GM18858 (cell line): ENCODE results near the gene THRB.

ENCODE experiments used
- ATAC-seq: cut with Tn5 transposase; IDR thresholded peaks from one replicate; pipeline ENCODE4 v1.9.1; 2021; ENCODE audit not compliant: unreplicated experiment

THRB gene

DNA sequence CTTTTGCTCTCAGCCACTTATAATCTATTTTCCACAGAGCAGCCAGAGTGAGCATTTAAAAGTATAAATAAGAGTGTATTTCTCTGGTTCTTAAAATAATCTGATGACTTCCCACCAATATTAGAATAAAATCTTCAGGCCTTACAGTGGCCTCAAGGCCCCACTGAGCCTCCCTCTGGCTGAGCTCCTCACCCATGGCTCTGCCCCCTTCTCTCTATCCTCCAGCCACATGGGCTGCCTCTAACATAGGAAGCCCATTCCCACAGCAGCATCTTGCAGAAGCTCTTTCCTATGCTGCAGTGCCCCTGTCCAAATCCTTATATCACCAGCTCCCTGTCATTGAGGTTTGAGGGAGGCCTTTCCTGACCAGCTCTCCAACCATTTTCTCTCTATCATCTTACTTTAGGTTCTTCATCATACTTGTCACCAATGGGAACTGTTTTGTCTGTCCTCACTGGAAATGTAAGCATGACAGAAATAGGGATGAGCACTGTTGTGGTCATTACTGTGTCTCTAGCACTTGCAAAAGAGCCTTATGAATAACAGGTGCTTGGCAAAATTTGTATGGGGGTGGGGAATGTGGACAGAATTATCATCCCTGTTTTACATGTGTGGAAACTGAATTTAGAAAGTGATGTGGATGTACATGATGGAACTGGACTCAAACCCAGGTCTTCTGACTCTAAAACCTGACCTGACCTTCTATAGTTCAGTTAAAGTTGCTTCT, 299.0 kb downstream of the THRB start:
- no peak for ATAC-seq

DNA sequence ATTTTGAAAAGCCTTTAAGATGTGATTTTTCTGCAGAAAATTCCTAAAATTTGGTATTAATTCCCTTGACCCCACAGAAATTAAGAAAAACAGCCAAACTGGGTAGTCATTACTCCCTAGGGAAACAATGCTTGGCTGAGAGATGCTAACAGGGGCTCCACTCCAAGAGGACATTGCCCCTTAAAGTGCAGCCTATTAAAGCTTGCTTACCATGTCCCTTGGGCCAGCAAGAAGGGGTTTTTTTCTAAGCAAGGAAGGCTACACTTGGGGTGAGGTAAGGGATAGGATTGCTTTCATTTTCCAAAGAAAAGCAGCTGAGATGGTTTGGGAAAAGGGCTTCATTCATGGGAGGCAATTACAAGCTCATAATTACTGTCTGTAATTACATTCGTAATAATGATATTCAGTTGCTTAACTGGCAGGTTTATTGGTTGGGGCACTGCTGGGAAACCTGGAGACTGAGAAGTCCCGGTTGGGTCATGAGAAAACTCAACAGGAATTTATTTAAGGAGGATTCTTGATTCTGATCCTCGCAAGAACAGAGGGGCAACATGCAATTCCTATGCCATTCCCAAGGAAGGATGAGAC, 302.1 kb downstream of the THRB start:
- ATAC-seq = no peak

DNA sequence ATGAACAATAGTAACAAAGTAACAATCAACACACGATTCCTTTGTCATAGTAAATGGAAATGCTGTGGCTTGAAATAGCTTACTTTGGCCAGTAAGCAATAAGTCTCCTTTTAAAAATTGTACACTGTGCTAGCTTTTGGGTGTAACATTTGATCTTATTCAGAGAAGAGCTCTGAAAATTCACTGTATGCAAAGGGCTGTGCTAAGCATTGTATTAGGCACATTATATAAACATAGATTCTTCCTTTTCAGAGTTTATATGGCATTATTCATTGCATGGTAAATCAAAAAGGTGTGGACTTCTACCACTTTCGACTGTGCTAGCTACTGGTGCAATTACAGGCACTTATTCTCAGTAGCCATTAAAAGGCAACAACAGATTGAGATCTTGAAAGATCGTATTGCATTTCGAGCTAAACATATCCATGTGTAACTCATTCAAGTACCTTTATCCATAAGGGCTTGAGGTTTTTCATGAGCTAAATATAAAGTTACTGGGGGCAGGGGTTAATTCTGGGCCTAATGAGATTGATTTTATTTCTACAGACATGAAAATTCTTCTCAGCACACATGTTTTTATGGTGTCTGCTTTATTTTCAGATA, 302.7 kb downstream of the THRB start:
- no peak for ATAC-seq

DNA sequence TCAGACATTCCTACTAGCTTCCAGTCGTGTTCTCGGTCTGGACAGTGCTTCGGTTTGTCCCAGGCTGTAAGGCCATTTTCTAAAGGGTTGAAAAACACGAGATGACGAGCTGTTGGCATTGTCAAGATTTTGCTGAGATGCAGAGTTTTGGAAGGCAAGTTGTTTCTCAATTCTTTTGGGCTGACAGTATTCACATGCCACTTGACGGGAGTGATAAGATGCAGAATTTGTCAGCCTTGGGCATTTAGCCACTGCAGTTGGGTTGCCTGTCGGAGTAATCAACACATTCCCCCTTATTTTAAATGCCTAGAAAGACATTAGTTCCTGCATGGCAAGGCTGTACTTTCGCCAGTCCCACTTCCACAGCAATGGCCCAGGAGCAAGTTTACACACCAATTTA, 304.4 kb downstream of the THRB start:
- no peak for ATAC-seq

DNA sequence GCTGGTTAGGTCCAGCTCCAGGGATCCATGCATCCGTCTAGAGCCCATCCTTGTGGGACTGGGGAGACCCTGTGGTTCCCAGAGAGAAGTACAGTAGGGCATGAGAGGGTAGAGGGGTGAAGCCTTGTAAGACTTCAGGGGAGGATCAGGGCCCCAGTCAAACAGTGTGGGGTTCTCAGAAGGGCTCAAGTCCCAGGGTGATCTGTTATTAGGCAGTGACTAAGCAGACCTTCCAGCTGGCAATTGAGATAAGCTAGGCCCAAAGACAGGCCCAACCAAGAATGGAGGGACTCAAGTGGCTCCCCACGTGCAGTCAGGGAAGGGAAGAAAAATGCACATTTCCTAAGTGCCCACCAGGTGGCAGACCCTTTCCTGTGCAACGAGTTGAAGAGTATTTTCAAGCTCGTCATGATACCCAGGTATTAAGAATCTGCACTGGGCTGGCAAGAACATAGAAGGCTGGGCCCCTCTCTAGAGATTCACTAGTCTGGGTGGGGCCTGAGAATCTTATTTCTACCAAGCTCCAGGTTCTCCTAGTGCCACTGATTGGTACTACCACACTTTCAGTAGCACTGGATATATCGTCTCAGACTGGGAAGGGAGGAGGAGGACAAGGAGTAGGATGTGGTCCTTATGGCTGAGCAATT, 308.8 kb downstream of the THRB start:
- ATAC-seq = peak; percentile 92

DNA sequence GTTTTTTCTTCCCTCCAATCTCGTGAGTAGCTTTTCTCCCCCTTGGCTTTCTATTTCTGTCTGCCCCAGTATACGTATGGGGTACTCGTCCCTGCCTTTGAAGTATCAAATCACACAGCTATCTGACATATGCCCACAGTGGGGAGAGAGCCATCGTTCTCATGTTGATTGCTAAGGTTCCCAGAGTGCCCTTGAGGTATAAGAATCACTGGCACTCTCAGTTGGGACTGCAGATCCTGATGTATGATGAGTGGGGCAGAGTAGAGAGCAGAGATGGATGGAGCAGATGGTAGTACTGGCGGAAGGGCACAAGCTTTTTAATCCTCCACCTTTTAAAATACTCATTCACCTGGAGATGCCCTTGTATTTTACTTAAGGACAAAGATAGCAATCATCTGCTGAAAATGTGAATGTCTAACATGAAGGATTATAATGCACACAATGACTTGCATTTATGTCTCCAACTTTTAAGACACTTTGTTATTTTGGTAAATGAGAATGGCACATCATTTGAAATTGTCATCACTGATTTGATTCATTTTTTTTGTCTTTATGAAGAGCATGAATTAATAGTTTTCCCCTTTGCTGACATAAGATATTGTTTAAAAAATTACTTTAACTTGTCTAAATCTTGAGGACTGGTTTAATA, 310.0 kb downstream of the THRB start:
- ATAC-seq = no peak

DNA sequence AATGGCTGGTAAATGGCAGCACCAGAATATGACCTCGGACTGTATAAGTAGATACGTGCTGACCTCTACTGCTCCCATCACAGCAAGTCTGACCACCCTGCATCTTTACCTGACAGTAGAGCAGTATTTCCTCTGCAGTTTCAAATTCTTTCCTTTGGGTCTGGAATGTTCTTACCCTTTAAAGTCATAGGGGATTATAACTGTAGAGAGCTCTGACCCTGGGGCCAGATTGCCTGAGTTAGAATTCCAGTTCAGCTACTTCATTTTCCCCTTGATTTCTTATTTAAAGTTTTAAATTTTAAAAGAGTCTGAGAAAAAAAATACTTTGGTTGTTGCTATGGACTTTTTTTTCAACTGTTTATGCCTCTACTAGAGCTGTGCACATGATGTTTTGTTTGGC, 311.9 kb downstream of the THRB start:
- ATAC-seq = no peak

DNA sequence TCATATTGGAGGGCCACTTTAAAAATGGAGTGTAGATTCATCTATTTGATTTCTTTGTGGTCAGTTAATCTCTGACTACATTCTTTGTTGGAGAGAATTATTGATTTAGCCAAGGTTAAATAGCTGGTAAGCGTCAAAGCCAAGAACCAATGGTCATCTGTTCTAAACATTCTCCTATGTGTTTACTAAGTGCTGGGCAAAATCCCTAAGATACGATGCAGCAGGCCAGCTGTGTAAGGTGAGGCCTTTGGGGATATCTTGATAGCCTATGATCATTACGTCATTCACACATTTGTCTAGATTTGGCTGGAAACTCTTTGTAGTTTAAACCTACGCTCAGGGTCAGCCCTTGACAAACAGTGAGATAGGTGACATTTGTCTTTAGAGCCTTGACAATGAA, 313.4 kb downstream of the THRB start:
- no peak for ATAC-seq

DNA sequence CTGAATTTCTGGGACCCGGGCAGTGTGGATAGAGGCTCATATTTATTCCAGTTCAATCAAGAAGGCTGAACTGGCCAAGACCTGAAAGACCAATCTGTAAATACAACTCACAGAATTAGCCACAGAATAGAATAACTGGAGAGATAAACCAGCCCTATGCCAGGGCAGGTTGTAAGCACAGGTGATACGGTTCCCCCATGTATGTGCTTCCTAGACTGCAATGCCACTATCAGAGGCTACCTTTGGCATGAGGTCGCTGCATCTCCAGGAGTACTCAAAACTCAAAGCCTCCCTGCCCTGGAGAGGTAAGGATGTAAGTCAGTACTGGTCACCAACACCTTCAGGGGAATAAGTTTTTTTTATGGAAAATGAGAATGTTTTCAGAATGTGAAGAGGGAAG, 314.0 kb downstream of the THRB start:
- ATAC-seq = no peak

DNA sequence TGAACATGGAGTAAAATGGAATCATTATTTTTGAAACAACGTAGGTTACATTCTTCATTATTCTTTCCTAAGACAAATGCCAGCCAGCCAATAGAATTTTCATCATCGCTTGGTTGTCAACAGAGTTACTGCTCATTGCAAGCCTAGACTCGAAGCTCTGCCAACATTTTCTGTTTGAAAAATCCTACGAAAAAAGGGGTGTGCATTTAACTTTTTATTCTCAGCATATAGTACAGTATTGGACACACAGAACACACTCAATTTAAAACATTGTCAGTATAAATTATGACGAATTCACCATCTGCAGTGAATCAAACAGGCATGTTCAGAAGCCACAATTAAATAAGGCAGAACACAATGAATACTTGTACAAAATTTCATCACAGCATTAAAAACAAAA, 317.4 kb downstream of the THRB start:
- no peak for ATAC-seq

DNA sequence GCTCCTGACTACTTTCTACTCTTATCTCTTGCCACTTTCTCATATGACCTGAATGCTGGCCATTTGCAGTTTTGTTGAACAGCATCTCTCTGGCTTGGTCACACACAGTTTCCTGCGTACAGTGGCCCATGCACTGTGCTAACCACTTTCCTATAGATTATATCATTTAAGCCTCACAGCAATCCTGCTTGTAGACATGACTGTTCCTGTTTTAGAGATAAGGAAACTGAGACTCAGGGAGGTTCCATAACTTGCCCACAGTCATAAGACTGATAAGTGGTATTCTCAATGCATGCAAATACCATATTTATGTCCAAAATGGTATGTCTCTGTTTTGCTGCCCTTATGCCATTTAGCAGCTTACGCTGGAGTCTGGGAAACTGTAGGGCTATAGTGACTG, 320.0 kb downstream of the THRB start:
- no peak for ATAC-seq

DNA sequence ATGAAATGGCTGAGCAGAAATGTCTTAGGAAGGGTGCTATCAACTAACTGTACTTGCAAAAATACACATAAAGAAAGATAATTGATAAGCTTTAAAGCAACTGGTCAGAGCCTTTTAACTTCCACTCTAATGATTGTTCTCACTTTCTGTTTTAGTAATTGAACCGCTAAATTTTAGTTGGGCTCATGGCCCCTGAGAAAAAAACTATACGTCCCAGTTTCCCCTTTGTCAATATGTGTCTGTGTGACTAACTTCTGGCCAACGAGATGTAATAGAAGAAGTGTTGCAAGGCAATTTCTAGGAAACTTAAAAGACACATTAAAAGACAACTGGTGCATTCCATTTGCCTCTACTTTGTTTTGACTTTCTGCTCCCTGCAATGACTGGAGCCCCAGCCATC, 325.7 kb downstream of the THRB start:
- peak; percentile 43 for ATAC-seq

DNA sequence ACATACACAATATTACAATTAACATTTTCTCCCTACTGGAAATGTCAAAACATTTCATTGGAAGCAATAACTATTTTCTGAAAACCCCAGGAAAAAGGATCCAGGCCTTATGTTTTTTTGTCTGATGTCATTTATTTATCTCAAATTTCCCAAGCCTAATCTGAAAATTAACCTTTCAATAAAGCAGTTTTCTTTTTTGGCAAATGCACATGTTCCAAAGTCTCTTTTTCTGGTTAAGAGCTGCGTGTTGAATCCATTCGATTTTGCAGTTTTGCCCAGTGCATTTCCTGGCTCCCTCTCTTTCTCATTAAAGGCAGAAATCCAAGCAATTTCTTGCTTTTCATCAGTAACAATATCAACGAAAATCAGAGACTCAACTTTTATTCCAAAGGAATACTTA, 327.2 kb downstream of the THRB start:
- ATAC-seq = no peak

DNA sequence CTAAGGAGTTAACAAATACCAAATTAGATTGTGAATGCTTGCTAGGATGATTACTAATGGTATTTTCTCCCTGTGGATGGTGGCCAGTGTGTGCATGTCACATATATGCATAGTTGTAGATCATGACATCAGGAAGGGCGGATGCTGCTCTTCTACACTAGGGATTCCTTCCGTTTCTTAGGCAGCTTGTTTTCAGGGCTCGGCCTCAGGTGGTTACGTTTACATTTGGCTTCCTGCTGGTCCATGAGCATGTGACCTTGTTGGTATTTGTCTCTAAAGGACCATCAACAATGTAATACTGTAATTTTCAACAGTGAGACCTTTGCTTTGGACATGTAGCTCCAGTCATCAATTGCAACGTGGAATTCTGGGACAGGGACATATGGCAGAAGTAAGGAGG, 328.1 kb downstream of the THRB start:
- ATAC-seq = no peak

DNA sequence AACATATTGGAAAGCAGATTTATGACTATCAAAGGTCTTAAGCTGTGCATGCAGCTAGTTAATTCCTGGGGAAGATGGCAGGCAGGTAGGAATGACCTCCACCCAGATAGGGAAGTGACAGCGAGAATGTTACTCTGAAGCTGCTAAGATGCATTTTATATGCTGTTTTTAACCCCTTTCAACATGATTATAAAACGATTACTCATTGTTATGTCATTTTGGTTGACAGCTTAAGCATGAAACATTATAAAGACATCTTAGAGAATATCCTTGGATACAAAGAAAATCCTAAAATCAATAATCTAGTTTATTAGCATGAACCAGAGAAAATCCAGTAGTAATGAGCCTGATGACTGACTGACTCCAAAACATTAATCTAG, 329.1 kb downstream of the THRB start:
- no peak for ATAC-seq

DNA sequence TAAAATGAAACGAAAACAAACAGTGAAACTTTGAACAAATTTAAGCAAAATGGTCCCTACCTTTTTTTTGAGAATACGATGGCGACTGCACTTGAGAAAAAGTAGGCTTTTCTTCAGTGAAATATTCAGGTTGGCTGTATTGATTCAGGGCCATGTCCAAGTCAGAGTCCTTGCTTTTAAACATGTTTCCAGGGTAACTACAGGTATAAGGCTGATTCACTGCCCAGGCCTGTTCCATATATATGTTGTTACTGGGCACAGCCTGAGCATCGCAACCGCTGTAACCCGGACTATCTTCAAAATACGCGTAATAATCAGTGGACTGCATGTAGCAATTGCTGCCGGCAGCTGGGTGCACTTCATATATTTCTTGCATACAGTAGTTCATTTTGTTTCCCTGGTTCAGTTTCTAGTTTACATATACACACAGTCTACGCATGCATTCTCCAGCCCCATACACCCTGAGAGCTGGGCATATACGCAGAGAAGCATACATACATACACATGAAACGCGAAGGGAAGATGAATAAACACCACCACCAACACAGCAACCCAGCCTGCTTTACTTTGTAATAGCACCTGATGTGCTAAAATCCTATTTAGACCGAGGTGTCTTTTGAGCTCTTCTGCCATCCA, 329.6 kb downstream of the THRB start:
- no peak for ATAC-seq

DNA sequence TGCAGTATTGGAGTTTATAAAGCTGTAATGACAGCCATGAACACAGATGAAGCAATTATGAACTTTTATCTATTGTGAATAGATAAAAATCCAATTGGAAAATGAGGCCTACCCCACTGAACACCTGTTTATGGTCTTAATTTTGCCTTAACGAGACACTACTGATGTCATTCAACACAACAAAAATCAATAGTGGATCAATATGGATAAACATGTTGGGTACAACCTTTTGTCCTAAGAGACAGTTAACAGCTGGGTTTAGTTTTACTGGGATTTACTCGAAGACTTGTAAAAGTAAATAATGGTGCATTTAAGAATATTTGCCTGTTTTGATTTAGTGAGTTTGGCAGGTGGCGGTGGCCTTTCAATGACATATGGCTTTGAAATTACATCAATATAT, 331.7 kb downstream of the THRB start:
- no peak for ATAC-seq

DNA sequence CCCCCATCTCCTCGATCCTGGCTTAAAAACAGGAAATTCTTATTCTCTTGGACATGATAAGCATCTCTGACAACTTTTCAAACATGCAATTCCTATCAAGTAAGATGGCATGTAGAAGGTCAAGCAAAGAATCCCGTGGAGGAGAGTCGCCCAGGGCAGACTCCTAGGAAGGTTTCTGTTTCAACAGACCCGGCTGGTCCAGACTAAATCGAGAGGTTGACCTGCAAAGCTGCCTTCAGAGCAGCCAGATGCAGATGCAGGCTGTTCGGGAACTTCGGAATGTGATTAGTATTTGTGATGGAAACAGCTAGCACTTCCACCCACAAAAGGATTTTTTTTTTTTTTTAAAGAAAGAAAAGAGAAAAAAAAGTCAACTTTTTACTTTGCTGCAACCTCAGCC, 332.8 kb downstream of the THRB start:
- no peak for ATAC-seq

DNA sequence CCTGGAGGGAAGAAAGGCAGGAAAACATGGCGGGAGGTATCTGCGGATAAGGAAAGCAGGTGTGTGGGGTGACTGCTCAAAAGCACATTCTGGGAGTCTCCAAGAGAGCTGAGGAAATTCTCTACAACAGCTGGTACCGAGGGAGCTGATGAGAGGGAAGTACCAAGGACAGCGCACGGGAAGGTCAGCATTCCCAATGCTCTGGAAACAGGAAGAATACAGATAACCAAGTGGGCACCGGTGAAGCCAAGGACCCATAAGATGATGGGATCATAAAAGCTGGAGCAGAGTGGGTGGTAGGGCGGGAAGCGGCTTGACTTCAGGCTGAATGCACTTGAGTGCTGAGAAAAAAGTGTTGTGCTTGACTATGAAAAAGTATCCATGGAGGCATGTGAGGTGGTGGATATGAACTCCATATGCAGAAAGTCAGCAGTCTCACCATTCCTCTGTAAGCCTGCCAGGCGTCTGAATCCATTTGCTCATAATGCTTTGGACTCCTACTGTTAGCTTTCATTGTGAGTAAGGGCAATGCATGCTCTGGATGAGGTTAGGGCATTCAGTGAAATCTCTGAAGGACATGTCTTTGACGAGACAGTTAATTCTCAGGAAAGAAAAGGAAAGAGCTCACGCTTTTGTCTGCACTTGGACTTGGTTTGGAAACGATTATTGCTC, 334.1 kb downstream of the THRB start:
- no peak for ATAC-seq

DNA sequence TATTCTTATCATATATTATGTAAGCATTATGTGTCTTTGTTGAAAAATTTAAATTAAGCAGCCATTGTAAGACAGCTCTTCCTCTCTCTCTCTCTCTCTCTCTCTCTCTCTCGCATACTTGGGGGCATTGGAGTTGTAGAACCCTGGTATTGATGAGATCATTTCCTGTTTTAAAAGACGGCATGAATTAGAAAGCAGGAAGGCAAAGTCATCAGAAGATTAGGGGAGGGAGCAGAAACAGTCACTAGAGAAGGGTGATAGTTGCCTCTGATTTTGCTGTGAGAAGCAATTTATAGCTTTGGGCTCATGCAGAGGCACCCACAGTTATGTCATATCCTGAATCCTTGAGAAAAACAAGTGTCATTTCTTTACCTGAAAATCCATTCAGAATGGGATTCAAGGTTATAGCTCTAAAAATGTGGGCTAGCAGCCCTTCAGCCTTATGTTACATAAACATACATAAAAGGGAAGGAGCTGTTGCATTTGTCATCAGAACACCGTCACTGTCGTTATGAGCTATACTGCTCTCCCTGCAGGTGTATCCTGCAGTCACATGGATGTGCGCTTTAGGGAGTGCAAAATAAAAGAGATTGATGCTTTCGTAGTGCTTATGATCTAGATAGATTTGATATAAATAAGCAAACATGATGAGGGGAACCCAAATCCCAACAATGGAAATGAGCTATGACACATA, 335.7 kb downstream of the THRB start:
- no peak for ATAC-seq
